Ureter (tissue), 1 donor: ENCODE data around the gene CACNG5. TPM values are rescaled to one million over a fixed set of nuclear protein-coding genes. Genes with fewer than 3 reads are reported as not detected.

ENCODE experiments used
- DNase-seq: peaks from one replicate; pipeline ENCODE4 v3.0.0-alpha.2; 2020; ENCODE audit warnings: low spot score
- total RNA-seq: library from RNA; stranded (reverse); gene quantifications from one replicate; pipeline ENCODE4 v1.2.4, GENCODE V29; 2023
- donor health status: DM: yes; HTN: yes; CAD: no.

CACNG5 gene
- total RNA-seq, 1 donor from 2014 or later: not detected

DNA sequence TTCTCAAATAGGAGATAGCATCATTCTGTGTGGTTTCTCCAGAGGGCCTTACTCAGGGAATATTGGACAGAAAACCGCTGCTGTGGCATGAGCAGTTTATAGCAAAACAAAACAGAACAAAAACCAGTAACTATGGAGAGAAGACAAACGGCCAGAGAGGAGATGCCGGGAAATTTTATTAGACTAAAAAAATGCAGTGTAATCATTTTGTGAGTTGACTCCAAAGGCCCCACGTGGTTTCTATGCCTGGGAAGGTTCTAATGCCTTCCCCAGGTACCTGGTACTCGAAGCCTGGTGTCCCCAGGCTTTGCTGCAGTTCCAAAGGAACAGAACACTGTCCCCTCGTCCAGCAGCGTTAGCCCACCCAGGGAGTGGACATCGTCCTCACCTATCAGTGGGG is 12.9 kb upstream of the CACNG5 start:
- DNase-seq: no peak

DNA sequence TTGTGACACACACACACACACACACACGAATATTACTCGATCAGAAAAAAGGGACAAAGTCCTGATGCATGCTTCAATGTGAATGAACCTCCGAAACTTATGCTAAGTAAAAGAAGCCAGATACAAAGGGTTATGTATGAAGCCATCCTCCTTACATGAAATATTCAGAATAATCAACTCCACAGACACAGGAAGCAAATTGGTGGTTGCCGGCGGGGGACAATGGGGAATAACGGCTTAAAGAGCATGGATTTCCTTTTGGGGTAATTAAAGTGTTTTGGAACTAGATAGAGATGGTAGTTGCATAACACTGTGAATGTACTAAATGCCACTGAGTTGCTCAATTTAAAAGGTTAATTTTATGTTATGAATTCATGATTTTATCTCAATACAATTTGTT is 8.1 kb upstream of the CACNG5 start:
- DNase-seq: no peak

DNA sequence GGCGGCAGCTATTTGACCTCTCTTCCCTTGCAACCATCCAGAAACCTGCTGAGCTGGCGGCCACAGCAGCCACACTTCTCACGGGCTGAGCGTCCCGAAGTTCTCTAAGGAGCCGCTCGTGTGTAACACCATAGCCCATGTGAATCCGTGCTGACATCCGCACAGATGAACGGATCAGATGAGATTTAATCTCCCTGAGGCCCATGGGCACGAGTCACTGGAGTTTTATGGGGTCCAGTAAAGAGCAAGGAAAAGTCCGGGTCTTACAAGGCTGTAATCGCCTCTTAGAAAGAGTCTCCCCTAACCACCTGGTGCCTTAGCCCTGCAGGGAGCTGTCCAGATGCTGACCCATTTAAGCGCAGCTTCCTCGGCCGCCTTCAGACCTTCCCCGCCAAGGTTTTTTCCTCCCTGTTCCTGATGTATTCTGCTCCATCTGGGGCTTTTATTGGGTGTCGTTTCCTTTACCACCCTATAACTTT is 5.5 kb upstream of the CACNG5 start:
- no peak for DNase-seq

DNA sequence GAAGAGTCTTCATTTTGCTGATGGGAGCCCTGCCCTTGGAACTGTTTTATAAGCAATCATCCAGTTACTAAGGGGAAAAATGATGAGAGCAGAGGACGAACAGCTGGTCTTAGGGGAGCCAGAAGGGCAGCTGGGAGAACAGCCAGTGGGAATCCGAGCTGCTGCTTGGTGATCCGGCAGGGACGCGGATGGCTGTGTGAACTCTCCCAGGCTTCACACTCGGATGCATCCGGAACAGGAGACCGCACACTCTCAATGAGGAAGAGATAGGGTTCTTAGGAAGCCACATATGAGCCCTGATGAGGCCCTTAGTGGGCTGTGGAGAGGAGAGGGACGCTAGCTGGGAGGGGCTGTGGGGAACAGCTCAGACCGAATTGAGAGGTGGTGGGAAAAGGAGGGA is 5.0 kb upstream of the CACNG5 start:
- no peak for DNase-seq

DNA sequence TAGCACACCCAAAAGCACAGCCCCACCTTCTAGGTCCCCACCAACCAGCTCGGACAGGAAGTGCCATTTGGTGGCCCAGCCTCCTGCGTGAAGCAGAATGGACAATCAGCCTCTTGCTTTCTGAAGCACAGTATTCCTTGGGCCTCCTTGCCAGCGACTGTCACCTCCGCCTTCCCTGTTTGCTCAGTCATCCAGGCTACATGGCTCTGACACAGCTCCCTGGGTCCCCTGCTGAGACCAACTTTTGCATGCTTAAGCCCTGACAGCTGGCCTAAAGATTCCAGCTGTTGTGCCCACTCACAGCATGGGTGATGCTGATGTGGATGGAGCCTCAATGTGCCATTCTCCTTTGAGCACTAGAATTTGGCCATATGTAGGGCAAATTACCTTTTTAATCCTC is 4.5 kb upstream of the CACNG5 start:
- no peak for DNase-seq

DNA sequence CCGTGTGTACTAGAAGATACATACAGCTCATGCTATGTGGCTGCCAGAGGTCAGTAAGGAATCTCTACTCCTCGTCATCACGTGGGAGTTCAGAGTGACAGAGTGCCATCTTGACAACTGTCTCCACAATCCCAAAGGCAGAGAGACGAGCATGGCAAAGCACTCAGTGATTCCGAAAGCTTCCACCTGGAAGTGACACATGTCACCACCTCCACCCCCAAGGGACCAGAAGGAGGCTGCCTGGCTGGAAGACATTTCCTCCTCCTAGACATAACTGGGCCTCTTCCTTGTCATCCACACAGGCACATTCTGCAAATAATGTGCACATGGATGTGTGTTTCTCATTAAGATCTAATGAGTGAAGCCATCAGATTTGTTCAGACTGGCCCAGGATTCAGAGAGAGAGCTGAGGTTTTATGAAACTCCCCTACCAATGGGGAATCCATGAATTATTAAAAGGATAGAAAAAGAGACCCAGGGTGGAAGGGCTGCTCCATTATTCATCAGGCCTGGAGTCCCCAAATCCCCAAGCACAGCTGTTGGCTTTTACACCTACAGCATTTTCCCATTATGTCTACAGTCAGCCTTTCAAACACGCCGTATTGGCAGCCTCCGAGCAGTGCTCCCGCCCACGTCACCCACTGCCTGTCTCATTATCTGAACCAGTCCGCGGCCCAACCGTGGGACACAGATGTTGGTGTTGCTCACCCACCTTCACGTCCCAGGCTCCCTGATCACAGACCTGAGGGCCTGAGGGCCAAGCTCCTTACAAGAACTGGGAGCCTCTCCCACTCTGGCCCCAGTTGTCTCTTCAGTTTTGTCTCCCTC is 3.3 kb upstream of the CACNG5 start:
- no peak for DNase-seq

DNA sequence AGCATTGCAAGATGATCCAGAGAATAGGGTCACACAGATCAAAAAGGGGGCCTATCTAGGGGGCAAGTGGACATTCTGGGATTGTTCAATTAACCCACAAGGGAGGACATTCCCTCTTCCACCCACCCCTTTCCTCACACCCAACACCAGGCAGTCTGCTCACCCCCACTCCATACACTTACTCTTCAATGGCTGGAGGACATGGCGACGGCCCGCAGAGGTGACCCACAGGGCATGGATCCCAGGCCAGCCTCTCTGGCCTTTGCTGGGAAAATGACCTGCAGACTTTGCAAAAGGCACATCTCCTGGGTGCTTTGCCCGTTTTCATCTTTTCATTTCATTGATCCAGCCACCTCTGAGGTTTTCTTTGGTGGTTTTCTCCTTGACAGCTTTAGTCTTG is 1.7 kb upstream of the CACNG5 start:
- DNase-seq: no peak

DNA sequence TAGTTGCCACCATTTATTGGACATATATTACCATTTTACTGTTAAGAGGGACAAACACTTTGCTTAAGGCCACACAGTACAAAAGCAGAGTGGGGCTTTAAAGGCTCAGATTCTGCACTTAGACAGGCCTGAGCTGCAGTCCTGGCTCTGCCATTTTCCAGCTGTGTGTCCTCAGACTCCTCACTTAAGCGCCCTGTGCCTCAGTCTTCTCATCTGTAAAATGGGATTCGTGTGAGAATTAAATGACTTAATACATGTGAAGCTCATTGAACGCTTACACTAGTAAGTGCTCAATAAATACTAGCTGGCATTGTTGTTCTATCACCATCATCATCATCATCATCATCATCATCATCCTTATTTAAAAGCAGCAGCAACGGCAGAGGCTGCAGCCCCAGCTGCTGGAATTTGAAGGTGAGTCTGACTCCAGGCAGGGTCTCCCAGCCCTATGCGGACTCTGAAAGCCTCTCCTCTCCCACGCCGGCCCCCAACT is 445 bp upstream of the CACNG5 start:
- DNase-seq: no peak

DNA sequence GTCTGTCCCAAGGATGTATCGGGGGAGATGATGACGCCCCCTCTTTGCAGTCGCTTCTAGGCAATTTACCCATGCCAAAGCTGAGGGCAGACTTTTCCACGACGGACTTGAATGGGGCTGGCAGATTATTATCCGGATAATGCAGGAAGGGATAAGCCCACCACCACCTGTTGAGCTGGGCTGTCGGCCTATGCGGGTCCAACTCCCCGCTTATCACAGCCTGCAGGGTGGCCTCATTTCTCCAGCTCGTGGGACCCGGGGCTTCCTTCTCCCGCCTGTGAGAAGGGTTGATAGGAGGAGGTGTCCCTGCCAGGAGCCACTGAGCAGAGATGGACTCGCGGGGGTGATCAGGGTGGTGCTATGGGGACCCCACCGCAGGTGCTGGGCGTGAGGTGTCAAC is 559 bp downstream of the CACNG5 start:
- DNase-seq: no peak

DNA sequence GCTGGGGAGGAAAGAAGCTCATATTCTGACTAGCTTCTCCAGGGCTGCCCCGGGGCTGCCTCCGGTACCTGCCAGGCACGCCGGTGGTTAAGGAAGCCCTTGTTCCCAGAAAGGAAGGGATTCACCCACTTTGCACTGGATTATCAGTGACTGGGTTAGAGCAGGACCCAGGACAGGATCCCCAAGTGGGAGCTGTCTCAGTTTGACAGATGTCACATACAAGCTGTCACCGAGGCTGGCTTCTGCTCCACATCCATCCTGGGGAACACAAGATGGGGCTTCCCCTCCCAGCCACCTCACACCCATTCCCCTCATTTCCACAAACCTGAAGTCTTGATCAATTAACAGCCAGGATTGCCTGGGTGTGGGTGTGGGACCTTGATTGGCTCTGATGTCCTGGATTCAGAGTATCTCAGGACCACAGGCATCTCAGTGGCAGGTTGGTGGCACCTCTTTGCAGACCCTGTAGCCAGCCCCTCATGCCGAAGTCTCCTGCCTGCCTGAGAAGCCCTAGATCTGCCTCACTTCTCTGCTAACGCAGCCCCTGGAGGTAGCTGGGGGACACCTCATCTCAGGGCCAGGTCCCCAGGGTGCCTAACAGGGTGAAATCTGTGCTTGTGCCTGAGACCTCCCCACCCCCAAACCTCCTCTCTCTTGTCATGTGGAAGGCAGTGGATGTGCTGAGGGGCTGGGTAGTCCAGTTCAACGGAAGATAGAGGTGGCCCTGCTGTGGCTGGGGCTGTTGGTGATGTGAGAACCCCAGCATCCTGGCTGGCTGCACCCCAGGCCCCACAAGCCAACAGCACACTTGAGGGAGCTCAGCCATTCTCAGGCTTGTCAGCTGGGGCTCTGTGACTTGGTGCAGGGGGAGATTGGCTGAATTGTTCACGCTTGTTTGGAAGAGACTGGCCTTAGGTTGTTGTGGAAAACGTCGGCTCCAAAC is 1.4 kb downstream of the CACNG5 start:
- DNase-seq: no peak

DNA sequence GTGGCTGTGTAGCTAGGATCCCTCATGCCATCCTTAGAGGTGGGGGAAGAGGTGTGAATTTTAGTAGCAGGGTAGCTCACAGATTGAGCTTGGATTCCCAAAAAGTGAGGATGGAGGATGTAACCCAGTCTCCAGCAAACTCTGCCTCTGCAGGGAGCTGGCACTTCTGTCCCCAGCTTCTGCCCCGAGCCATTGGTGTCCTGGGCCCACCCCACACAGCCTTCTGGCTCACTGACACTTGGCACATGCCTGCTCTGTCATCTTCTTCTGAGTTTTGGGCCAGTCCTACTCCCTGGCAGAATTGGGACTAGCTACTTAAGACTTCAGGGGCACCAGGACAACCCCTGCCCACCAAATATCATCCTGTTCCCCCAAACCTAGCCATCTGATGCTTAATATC is 2.3 kb downstream of the CACNG5 start:
- DNase-seq: no peak

DNA sequence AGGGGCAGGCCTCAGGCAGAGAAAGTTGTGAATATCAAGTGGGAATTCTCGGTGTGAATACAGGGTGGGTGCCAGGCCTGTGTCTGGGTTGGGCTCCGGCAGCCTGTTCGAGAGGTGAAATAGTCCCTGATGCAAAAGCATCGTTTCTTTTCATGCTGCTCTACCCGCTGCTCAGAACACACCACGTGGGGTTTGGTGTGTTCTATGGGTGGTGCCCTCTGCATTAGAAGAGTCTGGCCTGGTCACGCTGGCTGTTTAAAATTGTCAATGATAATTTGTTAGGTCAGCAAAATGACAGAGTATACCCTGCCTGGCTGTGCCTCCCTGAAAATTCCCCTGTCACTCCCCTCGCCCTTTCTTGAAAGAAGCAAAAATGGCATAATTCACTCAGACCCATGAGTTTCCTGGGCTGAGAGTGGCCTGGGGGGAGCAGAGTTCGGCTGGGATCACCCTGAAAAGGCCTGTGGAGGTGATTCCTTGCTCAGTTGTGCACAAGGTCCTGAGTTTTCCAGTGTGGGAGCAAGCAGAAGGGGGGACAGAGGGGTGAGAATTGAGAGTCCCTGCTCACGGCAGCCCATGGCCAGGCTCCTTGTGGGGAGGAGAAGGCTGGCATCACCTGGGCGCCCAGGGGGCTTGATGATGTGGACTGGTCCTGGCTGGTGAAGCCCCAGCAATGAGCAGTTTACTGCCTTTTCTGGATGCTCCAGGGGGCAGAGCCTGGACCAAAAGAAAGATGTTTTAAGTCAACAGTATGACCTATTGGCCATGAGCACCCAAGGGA is 3.2 kb downstream of the CACNG5 start:
- DNase-seq: no peak

DNA sequence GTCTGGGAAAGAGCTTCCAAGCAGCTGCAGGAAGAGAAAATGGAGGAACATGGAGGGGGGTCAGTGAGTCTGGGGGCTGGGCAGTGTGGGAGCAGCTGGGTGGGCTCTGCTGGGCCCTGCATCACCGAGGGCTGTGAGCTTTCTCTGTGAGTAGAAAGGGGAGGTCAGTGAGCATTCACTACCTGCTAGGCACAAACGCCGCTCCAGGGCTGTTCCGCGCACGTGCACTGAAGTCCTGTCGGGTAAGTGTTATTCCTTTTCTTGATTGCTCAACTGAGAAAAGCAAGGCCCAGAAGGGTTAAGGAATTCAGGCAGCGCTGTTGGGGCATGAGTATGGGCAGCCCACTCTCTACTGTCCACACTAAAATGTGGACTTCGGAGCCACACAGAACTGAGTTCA is 4.7 kb downstream of the CACNG5 start:
- DNase-seq: no peak

DNA sequence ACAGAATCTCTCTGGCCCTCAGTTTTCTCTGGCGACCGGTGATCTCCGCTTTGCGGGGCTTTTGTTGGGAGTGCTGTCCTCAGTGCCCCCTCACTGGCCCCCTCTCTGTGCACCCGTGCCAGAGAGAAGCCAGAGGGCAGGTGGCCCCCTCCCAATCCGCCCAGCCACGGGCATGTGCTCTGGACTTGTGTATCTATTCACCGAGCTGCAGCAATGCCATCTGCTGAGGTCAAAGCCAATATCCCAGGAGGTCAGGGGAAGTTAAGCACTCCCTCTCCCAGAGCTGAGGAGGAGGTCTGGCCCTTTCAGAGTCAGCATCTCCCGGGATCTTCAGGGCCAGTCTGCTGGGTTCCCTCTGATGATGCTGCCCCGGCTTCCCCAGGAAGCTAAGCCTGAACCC is 5.1 kb downstream of the CACNG5 start:
- no peak for DNase-seq

DNA sequence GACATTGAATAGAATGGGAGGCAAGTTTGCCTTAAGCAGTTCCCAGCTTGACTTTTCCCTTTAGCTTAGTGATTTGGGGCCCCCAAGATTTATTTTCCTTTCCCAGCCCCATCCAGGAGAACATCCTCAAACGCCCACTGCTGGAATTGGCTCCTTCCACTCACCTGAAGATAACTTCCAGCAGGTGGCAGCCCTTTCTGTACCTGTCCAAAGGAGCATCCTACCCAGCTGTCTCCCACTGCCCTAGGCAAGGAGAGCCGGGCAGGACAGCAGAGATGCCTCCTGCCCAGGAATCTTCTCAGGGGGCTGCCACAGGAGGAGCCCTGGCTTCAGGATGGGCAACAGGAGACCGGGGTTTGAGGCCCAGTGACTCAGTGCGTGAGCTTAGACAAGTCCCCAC is 6.4 kb downstream of the CACNG5 start:
- DNase-seq: no peak

DNA sequence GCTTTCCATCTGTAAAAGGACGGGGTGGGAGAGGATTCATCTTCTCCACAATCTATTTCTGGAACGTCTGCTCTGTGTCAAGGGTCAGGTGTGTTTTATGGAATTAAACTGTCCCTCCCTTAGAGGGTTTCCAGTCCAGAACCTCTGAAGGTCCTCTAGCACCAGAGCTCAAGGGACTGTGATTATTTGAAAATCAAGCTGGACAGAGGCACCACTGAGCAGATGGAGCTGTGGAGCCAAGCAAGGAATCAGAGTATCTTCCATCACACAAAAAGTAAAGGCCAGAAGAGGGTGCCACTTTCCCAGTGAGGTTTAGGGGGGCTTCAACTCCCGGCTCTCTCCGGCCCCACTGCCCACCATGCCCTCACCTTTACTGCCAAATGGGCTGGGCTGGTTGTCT is 6.8 kb downstream of the CACNG5 start:
- no peak for DNase-seq

DNA sequence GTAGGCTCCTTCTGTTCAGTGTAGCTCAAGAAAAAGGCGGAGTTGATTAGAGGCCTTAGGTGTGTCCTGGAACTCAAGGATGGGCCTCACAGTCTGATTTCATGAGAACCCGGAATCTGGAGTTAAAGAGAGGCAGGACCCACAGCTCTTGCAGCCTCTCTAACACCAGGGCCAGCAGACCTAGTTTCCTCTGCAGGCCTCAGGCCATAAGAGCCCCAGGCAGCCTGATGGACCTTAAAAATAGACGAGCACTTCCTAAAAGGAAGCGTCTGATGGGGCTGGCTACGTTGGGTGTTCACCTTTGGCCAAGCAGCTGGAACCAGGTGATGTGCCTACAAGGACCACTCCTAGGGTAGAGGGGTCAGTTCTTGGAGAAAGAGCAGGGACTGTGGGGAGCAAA is 7.6 kb downstream of the CACNG5 start:
- DNase-seq: no peak

DNA sequence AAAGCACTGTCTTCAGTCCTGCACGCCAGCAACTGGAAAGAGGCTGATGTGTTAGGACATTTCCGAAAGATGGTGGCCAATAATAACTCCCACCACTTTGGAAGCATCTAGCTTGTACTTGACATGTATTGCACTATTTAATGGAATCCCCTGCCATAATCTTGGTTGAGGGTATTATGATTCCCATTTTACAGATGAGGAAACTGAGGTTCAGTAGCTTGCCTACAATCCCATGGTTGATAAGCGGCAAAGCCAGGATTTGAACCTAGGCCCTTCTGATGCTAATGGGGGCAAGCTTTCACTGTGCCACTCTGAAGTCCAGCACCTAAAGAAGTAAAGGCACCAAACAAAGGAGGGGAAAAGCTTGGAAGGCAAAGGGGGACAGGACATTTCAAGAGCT is 8.0 kb downstream of the CACNG5 start:
- DNase-seq: no peak

DNA sequence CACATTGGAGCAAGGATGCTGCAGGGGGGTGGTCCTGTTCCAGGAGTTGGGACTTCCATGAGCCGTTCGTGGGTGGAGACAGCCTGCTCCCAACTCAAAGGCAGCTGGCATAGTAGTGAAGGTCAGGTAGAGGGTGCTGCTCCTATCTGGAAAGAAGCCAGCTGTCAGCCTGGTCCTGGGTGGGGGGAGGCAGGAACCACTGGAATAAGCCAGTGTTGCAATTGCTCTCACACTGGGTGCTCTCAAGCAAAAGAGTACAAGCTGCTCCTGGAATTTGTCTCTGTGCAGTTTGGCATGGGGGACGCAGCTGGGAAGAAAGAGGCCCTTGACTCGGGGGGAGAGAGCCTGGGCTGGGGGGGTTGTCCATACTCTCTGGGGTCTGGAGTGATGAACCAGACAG is 8.7 kb downstream of the CACNG5 start:
- DNase-seq: no peak

DNA sequence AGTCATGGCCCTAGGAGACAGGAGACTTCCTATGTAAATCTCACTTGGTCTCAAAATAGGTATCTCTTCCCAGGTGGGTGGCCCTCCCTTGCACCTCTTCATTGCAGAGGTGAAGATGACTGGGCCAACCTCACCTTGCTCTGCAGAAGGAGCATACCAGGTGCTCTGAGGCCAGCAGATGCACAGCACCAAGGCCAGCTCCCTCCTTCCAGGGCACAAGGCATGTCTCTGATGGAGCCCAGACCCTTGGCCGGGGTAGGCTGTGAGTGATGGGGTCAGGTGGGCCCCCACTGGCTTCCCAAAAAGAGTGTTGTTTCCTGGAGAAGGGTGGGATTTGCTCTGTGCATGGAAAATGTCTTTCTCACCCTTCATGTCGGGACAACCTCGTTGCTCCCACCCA is 12.8 kb downstream of the CACNG5 start:
- no peak for DNase-seq

DNA sequence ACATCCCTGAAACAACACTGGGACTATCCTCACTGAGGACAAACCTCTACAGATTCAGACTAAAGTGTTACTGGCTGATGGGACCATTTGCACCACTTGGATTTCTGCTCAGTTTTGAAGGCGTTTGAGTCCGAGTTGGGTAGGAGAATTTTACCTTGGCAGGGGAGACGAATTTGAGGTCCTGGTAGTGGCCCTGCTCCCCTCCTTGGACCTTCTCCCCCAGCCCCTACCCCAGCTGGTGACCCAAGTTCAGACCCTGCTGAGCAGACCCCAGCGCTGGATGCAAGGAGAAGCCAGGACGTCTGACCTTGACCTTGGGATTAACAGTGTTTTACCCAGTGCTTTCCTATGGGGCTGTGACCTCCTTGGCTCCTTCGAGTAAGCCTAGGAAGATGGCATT is 13.6 kb downstream of the CACNG5 start:
- no peak for DNase-seq
